ENCODE measurements around the gene RBMS1. TPM values are rescaled to one million over a fixed set of nuclear protein-coding genes. Genes with fewer than 3 reads are reported as not detected.

RBMS1 gene
- total RNA-seq, 1 experiment from 2014 or later, result 77.5 TPM

- Histone ChIP-seq H3K9me3 (ENCODE audit: control insufficient read depth, low read depth, low read length) (no peaks in the 10 kb centered on the region), H4K20me1 (ENCODE audit: control insufficient read depth, insufficient read depth, insufficient read length) (no peaks in the 10 kb centered on the region), H3K4ac (ENCODE audit: low read depth, low read length) (no peak overlapping the region), H2AK5ac (ENCODE audit: insufficient read length, low read length) (no peak overlapping the region), H3K23ac (ENCODE audit: insufficient read length, low read depth, low read length) (no peak overlapping the region), H3K14ac (ENCODE audit: insufficient read depth, low read length) (no peak overlapping the region), H3K4me1 (ENCODE audit: insufficient read depth, low read length) (no peaks in the 10 kb centered on the region), H3K56ac (ENCODE audit: insufficient read length, low read depth, low read length) (no peak overlapping the region), H3K18ac (ENCODE audit: insufficient read length, low read depth, low read length) (no peak overlapping the region), H4K8ac (replicated peaks; ENCODE audit: insufficient read length, low read depth, low read length) (no peak overlapping the region), H2BK12ac (ENCODE audit: insufficient read length, low read depth, low read length) (no peak overlapping the region), H3T11ph (ENCODE audit: low read length) (no peak overlapping the region), H3K9ac (ENCODE audit: extremely low read depth, insufficient read length, low read length) (no peak overlapping the region), H3K79me1 (ENCODE audit: insufficient read depth, low read depth, low read length, poor library complexity, severe bottlenecking) (no peaks in the 10 kb centered on the region), H2BK5ac (ENCODE audit: insufficient read length, low read length) (no peak overlapping the region), H3K27ac (ENCODE audit: insufficient read length, low read depth, low read length) (no peak overlapping the region), H2BK120ac (ENCODE audit: low read depth, low read length, poor library complexity, severe bottlenecking) (no peak overlapping the region), H2AFZ (ENCODE audit: low read length) (no peak overlapping the region), H2BK20ac (ENCODE audit: low read depth, low read length, poor library complexity, severe bottlenecking) (no peak overlapping the region), H3K79me2 (ENCODE audit: insufficient read depth, low read length) (no peaks in the 10 kb centered on the region), H3K4me2 (ENCODE audit: insufficient read depth, insufficient read length, low read length) (no peak overlapping the region), H3K27me3 (ENCODE audit: insufficient read depth, low read length) (no peaks in the 10 kb centered on the region), H3K23me2 (ENCODE audit: insufficient read length, low read depth, low read length, poor library complexity, severe bottlenecking) (no peaks in the 10 kb centered on the region), H4K5ac (ENCODE audit: insufficient read length, low read depth, low read length) (no peak overlapping the region), H2BK15ac (ENCODE audit: low read depth, low read length) (no peak overlapping the region), H4K91ac (ENCODE audit: insufficient read length, low read depth, low read length) (no peak overlapping the region)
- Mint-ChIP-seq H3K27me3 (ENCODE audit: low read depth) (no peaks in the 10 kb centered on the region), H3K4me3 (no peak overlapping the region), H3K4me1 (peaks cover 3 to 6% of the 10 kb centered on the region in 2 experiments; a peak in 1 of 4 replicates), H3K9me3 (peaks cover 9 to 12% of the 10 kb centered on the region in 2 experiments), H3K27ac (no peak overlapping the region), H3K36me3 (ENCODE audit: insufficient read depth in 1 of 3, low read depth in 3 of 3) (peaks cover 8 to 27% (median 18%) of the 10 kb centered on the region in 3 experiments)
- no CpG with 5 or more reads among the region's 4 CpGs for WGBS (ENCODE audit: extremely low coverage, insufficient read length, low lambda C conversion rate)
- no peak for DNase-seq
- TF ChIP-seq CTCF (conservative IDR thresholded peaks at IDR 0.05), result no peak
Observed at GRCh38 chr2:160437273-160437672, 56.3 kb downstream of the RBMS1 start.

Measured in H9 (cell line).